GM21737 (cell line): ENCODE data around the gene USP5.

Experiments used
- ATAC-seq: cut with Tn5 transposase; IDR thresholded peaks from one replicate; pipeline ENCODE4 v1.9.1; 2021; ENCODE audit warnings: mild to moderate bottlenecking, moderate library complexity; ENCODE audit not compliant: unreplicated experiment

The USP5 gene, protein sequence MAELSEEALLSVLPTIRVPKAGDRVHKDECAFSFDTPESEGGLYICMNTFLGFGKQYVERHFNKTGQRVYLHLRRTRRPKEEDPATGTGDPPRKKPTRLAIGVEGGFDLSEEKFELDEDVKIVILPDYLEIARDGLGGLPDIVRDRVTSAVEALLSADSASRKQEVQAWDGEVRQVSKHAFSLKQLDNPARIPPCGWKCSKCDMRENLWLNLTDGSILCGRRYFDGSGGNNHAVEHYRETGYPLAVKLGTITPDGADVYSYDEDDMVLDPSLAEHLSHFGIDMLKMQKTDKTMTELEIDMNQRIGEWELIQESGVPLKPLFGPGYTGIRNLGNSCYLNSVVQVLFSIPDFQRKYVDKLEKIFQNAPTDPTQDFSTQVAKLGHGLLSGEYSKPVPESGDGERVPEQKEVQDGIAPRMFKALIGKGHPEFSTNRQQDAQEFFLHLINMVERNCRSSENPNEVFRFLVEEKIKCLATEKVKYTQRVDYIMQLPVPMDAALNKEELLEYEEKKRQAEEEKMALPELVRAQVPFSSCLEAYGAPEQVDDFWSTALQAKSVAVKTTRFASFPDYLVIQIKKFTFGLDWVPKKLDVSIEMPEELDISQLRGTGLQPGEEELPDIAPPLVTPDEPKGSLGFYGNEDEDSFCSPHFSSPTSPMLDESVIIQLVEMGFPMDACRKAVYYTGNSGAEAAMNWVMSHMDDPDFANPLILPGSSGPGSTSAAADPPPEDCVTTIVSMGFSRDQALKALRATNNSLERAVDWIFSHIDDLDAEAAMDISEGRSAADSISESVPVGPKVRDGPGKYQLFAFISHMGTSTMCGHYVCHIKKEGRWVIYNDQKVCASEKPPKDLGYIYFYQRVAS

DNA sequence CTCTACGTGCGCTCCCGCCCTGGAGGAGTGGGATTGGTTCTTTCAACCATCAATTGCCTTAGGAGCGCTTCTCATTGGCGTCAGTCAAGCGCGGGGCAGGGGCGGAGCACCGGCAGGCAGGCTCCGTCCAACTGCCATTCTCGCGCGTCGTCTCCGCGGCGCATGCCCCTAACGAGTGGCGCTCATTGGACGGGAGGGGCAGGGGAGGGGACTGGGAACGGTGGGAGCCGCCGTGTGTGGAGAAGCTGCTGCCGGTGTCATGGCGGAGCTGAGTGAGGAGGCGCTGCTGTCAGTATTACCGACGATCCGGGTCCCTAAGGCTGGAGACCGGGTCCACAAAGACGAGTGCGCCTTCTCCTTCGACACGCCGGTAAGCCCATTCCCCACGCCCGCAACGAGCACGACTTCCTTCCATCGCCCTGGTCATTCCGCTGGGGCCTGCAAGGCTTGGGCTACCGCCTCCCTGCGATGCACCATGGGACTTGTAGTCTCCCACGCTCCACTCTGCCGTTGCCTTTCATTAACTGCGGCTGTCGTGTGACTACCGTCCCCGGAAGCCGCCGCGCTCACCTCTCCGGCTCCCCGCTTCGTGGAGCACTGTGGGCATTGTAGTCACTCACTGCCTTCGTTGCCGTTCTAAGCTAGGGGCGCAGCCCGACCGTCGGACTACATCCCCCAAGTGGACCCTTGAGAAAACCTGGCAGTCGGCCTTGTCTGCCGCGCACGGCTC is at the start of gene USP5:
Gene USP5 (plus strand): TSS at position 230 of the 730 bp plus-strand sequence. CDS start 30 bp downstream, at position 260.
- ATAC-seq = peak; percentile 73

DNA sequence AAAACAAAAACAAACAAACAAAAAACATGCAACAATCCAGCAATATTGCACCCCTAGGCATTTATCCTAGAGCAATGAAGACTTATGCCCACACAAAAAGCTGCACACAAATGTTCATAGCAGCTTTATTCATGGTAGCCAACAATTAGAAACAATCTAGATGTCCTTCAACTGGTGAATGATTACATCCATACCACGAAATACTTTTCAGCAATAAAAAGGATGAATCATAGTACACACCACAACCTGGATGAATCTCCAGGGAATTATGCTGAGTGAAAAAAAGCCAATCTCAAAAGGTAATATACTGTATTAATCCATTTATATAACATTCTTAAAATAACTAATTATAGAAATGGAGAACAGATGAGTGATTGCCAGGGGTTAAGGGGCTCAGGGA is 44.8 kb upstream of the USP5 start:
- ATAC-seq = no peak

DNA sequence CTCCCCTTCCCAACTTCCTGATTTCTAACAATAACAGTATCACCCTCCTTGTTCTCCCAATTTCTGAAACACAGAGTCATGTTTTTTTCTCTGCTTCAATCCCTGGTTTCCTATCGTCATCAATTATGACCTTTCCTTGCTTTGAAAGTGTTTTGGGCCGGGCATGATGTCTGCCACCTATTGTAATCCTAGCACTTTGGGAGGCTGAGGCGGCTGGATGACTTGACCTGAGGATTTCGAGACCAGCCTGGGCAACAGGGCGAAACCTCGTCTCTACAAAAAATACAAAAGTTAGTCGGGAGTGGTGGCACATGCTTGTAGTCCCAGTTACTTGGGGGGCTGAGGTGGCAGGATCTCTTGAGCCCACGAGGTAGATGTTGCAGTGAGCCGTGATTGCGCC is 42.9 kb upstream of the USP5 start:
- ATAC-seq = no peak

DNA sequence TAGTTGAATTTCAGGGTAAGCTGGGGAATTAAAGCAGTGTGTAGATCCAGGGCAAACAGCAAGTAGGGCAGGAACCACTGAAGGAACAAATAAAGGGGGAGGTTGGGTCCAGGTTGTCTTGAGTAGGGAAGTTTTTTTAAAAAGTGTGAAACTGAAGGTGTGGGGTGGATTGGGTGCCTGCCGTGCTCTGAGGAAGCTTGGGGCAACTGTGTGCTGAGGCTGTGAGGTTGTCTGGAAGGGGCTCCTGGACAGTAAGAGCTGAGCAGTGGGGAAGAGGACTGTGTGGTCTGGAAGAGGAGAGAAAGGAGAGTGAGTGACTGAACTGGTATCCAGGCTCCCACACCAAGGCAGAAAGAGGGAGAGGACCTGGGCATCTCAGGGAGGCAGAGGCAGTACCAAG is 41.2 kb upstream of the USP5 start:
- ATAC-seq = no peak

DNA sequence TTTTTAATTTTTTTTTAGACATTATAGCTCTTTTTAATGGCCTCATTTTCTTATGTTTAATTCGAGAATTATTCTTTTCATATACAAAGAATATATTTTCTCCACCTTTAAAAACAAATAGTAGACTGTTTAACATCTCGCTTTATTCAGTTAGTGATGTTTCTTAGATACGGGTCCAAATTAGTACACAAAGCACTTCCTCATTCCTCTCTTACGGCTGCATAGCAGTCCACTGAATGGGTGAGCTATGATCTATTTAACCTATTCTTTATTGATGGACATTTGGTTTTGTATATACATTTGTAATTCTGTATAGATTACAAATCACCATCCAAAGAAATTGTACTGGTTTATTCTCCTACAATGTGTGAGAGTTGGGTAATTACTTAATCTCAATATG is 38.6 kb upstream of the USP5 start:
- no peak for ATAC-seq

DNA sequence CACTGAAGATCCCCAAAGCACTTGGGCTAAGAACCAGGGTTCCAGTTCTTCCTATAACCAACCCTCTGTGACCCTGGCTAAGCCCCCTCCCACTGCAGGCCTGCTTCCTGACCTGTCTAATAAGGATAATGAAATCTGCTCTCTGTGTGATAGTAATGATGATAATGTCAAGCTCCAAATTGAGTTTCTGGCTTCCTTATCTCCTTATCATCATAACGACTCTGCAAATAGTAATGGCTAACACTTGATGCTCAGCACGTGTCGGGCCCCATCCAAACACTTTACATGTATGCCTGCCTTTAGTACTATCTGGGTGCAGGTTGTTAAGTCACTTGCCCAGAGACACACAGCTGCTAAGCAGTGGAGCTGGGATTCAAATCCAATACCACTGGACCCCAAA is 35.4 kb upstream of the USP5 start:
- no peak for ATAC-seq

DNA sequence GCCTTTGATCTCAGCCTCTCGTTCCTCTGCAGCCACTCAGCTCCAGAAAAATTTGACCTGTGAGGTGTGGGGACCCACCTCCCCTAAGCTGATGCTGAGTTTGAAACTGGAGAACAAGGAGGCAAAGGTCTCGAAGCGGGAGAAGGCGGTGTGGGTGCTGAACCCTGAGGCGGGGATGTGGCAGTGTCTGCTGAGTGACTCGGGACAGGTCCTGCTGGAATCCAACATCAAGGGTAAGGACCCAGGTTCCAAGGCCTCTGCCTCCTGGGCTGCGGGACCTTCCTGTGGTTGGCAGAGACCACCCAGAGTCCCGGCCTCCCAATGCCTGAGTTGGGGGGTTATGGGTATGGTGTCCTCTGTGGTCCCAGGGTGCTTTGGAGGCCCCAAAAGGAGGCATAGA is 34.9 kb upstream of the USP5 start:
- no peak for ATAC-seq

DNA sequence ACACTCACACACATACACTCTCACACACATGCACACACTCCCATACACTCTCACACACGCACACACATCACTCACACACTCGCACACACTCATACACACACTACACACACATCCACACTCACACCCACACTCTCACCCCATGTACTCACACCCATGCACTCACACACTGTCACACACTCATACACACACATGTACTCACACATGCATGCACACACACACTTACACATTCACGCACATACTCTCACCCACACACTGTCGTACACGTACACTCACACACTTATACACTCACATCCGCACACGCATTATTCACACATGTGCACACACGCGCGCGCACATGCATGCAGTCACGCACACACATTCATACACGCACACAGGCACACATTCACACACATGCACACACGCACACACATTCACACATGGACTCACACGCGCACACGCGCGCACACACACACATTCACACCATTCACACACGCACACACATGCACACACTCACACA is 34.2 kb upstream of the USP5 start:
- no peak for ATAC-seq

DNA sequence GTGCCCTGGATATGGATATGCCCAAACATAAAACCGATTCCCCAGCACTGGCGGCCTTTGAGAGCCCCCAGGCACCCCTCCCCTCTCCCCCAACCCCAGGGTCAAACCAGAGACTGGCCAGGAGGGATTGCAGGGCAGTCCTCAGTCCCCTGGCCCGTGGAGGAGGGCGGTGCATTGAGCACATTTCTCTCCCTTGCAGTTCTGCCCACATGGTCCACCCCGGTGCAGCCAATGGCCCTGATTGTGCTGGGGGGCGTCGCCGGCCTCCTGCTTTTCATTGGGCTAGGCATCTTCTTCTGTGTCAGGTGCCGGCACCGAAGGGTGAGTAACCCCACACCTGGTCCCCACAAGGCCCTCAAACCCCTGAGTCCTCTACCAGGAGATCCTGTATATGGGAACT is 33.7 kb upstream of the USP5 start:
- ATAC-seq = no peak

DNA sequence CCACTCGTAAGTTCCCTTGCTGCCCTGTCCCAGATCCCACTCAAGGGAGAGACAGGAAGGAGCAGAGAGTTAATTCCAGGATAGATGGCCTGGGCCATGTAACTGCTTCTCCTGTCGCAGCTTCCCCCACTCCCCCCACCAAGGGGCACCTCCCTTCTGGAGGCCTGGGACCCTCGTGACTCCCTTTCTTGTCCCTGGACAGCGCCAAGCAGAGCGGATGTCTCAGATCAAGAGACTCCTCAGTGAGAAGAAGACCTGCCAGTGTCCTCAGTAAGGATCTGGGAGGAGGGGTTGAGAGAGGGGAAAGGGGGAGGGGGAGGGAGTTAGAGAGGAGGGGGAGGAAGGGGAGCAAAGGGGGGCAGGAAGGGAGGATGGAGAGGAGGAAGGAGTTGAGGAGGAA is 33.3 kb upstream of the USP5 start:
- no peak for ATAC-seq

DNA sequence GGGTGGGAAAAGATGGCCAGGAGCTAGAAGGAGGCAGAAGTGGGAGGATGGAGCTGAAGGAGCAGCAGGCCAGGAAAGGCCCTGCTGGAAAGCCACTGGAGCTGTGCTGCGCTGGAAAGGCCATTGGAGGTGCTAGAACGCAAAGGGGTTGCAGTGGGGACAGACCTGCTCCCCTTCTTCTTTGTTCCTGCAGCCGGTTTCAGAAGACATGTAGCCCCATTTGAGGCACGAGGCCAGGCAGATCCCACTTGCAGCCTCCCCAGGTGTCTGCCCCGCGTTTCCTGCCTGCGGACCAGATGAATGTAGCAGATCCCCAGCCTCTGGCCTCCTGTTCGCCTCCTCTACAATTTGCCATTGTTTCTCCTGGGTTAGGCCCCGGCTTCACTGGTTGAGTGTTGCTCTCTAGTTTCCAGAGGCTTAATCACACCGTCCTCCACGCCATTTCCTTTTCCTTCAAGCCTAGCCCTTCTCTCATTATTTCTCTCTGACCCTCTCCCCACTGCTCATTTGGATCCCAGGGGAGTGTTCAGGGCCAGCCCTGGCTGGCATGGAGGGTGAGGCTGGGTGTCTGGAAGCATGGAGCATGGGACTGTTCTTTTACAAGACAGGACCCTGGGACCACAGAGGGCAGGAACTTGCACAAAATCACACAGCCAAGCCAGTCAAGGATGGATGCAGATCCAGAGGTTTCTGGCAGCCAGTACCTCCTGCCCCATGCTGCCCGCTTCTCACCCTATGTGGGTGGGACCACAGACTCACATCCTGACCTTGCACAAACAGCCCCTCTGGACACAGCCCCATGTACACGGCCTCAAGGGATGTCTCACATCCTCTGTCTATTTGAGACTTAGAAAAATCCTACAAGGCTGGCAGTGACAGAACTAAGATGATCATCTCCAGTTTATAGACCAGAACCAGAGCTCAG is 32.6 kb upstream of the USP5 start:
- no peak for ATAC-seq

DNA sequence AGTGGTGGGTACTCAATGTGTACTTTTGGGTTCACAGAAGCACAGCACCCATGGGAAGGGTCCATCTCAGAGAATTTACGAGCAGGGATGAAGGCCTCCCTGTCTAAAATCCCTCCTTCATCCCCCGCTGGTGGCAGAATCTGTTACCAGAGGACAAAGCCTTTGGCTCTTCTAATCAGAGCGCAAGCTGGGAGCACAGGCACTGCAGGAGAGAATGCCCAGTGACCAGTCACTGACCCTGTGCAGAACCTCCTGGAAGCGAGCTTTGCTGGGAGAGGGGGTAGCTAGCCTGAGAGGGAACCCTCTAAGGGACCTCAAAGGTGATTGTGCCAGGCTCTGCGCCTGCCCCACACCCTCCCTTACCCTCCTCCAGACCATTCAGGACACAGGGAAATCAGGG is 31.8 kb upstream of the USP5 start:
- ATAC-seq = no peak

DNA sequence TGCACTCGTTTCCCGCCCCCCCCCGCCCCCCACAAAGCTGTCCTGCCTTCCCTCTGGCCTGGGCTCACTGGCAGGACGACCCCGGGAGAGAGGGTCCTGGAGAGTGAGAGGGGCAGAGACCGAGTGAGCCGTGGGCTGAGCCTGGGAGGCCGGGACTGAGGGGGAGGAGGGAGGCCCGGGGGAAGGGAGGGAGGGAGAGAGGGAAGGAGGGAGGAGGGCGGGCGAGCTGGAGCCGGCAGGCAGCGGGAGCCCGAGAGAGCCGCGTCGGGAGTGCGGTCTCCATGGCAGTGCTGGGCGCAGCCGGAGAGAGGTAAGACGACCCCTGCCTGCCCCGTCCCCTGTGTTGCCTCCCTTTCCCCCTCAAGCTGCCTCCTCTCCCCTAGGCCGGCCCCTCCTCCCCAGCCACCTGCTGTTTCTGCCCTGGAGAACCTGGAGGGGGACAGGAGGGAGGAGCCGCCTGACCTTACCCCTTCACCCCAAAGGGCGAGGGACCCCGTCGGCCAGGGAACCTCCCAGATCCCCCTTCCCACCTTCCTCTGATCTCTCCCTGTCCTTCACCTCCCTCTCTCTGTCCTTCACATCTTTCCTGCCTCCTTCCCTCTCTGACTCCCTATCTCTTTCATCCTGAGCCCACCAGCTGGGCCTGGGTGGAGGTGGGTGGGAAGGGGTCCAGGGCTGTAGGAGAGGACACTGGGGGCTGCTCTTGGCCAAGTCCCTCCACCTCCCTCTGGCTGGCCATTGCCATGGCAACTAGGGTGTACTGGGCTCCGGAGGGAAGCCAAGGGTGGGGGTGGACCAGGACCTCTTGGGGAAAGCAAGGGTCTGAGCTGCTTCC is 30.1 kb upstream of the USP5 start, which contains the start of gene GPR162:
Gene GPR162 (plus strand): TSS at position 231 of the 835 bp plus-strand sequence. CDS start 2,078 bp downstream, outside the sequence.
- ATAC-seq = no peak

DNA sequence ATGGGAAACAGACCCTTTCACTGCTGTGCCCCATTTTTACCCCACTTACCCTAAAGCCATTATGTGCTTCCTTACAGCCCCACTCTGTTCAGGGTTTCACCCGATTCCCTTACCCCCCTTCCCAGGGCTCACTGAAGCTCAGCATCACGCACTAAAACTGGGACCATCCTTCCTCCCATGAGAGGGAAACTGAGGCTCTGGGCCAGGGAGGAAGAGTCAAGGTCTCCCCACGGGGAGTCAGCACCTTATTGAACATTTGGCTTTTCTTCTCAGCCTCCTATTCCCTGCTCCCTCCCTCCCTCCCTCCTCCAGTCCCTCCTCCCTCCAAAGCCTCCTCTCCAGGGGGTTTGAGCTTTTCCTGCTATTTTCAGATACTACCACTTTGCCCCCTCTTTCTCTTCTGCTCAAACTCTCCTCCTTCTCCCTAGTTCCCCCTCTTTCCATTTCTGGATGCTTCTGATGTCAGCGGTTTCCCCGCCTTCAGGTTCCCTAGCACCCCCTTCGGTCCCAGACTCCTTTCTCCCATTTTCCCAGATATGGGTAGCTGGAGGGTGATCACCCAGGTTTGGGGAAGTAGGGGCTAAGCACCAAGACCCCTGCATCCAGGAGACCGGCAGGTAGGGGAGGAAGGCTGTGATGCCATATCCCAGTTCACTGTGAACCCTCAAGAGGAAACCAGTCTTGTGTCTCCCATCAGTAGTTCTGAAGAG is 29.4 kb upstream of the USP5 start:
- no peak for ATAC-seq

DNA sequence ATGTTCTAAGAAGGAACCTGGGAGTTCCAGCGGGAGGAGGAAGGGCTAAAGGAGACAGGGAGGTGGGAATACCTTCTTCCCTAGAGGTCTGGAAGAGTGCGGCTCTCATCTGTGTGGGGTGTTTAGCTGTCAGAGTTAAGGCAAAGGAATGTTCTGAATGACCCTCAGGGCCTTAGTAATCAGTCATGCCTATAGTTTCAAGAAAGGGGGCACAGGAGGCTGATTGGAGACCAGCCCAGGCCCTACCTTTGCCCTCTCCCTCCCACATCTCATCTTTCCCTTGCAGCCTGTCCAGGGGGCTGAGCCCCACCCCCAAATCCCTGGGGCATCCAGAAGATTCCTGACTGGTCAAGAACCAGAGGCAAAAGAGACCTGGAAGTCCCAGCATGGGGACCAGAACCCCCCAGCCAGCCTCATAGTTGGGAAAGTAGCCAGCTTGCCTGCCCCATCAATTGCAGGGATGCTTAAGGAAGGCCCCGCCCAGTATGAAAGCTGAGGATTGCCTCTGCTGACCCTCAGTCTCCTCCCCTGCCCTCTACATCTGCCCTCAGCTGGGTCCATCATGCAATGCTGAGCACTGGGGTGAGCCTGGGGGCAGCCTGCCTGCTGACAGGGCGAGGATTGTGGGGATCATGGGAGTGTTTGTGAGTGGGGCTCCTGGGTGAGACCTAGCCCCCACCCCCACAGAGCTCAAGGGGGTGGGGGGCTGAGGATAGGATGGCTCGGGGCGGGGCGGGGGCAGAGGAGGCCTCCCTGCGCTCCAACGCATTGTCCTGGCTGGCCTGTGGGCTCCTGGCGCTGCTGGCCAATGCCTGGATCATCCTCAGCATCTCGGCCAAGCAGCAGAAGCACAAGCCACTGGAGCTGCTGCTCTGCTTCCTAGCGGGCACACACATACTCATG is 28.5 kb upstream of the USP5 start:
- no peak for ATAC-seq

DNA sequence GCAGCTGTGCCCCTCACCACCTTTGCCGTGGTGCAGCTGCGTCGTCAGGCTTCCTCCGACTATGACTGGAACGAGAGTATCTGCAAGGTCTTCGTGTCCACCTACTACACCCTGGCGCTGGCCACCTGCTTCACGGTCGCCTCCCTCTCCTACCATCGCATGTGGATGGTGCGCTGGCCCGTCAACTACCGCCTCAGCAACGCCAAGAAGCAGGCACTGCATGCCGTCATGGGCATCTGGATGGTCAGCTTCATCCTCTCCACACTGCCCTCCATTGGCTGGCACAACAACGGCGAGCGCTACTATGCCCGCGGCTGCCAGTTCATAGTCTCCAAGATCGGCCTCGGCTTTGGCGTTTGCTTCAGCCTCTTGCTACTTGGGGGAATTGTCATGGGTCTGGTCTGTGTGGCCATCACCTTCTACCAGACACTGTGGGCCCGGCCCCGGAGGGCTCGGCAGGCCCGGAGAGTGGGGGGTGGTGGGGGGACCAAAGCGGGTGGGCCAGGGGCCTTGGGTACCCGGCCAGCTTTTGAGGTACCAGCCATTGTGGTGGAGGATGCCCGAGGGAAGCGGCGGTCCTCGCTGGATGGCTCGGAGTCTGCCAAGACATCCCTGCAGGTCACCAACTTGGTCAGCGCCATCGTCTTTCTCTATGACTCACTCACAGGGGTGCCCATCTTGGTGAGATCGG is 27.7 kb upstream of the USP5 start:
- ATAC-seq = no peak

DNA sequence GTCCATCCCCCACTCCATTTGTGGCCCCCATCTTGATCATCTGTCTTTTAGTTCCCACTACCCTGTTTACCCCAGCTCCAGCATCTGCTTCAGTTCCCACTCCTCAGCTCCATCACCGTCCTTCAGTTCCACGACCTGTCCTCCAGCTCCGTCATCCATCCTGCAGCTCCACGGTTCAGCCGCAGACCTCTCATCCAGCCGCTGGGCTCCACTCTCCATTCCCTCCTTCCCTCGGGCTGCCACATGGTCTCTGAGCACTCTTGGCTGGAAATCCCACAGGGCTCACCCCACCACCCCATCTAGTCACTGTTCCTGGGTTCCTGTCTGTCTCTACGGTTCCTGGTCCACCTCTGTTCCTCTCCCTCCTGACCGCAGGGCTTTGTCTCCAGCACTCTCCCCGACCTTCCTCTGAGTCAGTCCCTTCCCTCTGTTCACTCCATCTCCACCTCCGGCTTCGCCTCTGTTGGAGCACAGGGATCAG is 27.0 kb upstream of the USP5 start:
- ATAC-seq = no peak
